Vagina (tissue), 2 donors: ENCODE measurements around the gene PLEKHH1. TPM values are rescaled to one million over a fixed set of nuclear protein-coding genes. Genes with fewer than 3 reads are reported as not detected.

ENCODE experiments used
- DNase-seq, 2 donors: peaks; one replicate each; pipeline ENCODE4 v3.0.0-alpha.2; 2017; ENCODE audit errors: extremely low spot score in 2 of 2
- H3K27ac ChIP-seq: fragments of 200-600 bp; sonication (generic); one replicate; pipeline ENCODE4 v1.5.1; 2019
- H3K27me3 ChIP-seq: fragments of 200-600 bp; sonication (generic); one replicate; pipeline ENCODE4 v1.5.1; 2019
- H3K36me3 ChIP-seq, 2 donors: fragments of 200-600 bp; sonication (generic); one replicate each; pipeline ENCODE4 v1.5.1; 2017 to 2019
- H3K4me1 ChIP-seq: fragments of 200-600 bp; sonication (generic); one replicate; pipeline ENCODE4 v1.5.1; 2019
- H3K4me3 ChIP-seq, 2 donors: fragments of 200-600 bp; sonication (generic); 1 replicate in 1 of 2; 2 replicates in 1 of 2; pipeline ENCODE4 v1.5.1; 2016 to 2019
- H3K9me3 ChIP-seq: fragments of 200-600 bp; sonication (generic); one replicate; pipeline ENCODE4 v1.5.1; 2019
- POLR2A ChIP-seq, 2 donors: fragments of 450-650 bp; IDR thresholded peaks; one replicate each; pipeline ENCODE4 v1.6.1; 2017; ENCODE audit warnings: antibody characterized with exemption in 2 of 2, mild to moderate bottlenecking in 2 of 2, moderate library complexity in 2 of 2
- POLR2AphosphoS5 ChIP-seq, 2 donors: sonication (generic); formaldehyde crosslinking; IDR thresholded peaks; one replicate each; pipeline ENCODE4 v1.9.0; 2017; ENCODE audit warnings: antibody characterized with exemption in 2 of 2, mild to moderate bottlenecking in 2 of 2, low read depth in 1 of 2; ENCODE audit not compliant: insufficient read depth in 1 of 2
- intact Hi-C: fragments of 100-400 bp; cut with DNase I; formaldehyde crosslinking; loops from one replicate; pipeline ENCODE4 v1.15.1; 2023
- total RNA-seq: library from RNA; depleted of rRNA; stranded (reverse); fragments of >200 nt; gene quantifications from one replicate; pipeline ENCODE4 v1.2.3, GENCODE V29; 2016
- TF ChIP-seq, protein P1 (sequence below), 3 experiments: fragments of 450-650 bp in 2 of 3; fragments of 200-600 bp in 1 of 3; sonication (generic) in 1 of 3; IDR thresholded peaks; one replicate each; pipeline ENCODE4 v1.5.1; 2017 to 2019; ENCODE audit warnings: antibody characterized with exemption in 3 of 3, mild to moderate bottlenecking in 2 of 3, moderate library complexity in 2 of 3

The PLEKHH1 gene
- total RNA-seq, 1 donor from 2014 or later: 2.5 TPM

DNA sequence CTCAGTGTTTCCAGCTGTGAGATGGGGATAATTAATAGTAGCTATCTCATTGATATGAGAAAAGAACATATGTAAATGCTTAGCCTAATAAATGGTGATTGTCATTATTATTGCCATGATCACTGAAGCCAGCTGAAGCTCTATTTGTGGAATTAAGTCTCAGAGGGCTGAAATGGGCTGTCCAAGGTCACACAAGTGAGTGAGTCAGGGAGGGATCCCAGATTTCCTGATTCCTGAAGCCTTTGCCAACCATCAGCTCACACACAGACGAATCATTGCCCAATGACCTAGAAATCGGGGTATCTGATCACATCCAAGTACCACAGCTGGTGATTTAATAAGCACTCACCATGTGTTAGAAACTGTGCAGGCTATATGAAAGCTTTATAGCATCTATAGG is 23.0 kb upstream of the PLEKHH1 start:
- no peak for DNase-seq
- intact Hi-C loops: no loop called here
- no peak for TF ChIP-seq POLR2AphosphoS5 (IDR thresholded peaks at IDR 0.05; ENCODE audit: insufficient read depth in 1 of 2, low read depth in 1 of 2)
- TF ChIP-seq POLR2A (IDR thresholded peaks at IDR 0.05): no peak
- TF ChIP-seq, protein P1, sequence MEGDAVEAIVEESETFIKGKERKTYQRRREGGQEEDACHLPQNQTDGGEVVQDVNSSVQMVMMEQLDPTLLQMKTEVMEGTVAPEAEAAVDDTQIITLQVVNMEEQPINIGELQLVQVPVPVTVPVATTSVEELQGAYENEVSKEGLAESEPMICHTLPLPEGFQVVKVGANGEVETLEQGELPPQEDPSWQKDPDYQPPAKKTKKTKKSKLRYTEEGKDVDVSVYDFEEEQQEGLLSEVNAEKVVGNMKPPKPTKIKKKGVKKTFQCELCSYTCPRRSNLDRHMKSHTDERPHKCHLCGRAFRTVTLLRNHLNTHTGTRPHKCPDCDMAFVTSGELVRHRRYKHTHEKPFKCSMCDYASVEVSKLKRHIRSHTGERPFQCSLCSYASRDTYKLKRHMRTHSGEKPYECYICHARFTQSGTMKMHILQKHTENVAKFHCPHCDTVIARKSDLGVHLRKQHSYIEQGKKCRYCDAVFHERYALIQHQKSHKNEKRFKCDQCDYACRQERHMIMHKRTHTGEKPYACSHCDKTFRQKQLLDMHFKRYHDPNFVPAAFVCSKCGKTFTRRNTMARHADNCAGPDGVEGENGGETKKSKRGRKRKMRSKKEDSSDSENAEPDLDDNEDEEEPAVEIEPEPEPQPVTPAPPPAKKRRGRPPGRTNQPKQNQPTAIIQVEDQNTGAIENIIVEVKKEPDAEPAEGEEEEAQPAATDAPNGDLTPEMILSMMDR (IDR thresholded peaks at IDR 0.05): no peak
- Histone ChIP-seq H3K27ac (no peak overlapping the region), H3K36me3 (no peaks in the 10 kb centered on the region), H3K27me3 (no peaks in the 10 kb centered on the region), H3K9me3 (no peaks in the 10 kb centered on the region), H3K4me3 (no peak overlapping the region), H3K4me1 (peaks cover 11% of the 10 kb centered on the region)

DNA sequence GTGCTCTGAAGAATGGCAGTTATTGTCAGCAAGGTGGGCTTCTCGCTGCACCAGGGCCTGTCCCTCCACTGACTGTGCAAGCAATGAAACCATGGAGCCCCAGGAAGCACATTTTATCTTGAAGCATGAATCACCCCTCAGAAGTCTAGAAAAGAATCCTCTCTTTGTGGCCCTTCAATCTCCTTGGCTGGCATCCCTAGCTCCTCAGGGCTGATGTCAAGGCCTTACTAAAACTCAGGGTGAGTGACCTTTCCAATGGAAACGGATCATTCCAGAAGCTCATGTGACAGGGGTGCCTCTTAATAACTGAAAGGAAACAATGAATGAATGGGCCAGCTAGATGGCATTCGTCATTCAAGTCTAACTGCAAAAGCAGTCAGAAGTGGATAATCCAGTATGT is 22.3 kb upstream of the PLEKHH1 start:
- no peak overlapping the region for H3K27ac ChIP-seq
- H3K9me3 ChIP-seq: no peaks in the 10 kb centered on the region
- no peaks in the 10 kb centered on the region for H3K27me3 ChIP-seq
- peaks cover 16% of the 10 kb centered on the region for H3K4me1 ChIP-seq
- TF ChIP-seq POLR2AphosphoS5 (IDR thresholded peaks at IDR 0.05; ENCODE audit: insufficient read depth in 1 of 2, low read depth in 1 of 2): no peak
- TF ChIP-seq, protein P1 (IDR thresholded peaks at IDR 0.05): no peak
- no peak for TF ChIP-seq POLR2A (IDR thresholded peaks at IDR 0.05)
- DNase-seq: no peak
- no peak overlapping the region for H3K4me3 ChIP-seq
- intact Hi-C loops: no loop called here
- H3K36me3 ChIP-seq: no peaks in the 10 kb centered on the region

DNA sequence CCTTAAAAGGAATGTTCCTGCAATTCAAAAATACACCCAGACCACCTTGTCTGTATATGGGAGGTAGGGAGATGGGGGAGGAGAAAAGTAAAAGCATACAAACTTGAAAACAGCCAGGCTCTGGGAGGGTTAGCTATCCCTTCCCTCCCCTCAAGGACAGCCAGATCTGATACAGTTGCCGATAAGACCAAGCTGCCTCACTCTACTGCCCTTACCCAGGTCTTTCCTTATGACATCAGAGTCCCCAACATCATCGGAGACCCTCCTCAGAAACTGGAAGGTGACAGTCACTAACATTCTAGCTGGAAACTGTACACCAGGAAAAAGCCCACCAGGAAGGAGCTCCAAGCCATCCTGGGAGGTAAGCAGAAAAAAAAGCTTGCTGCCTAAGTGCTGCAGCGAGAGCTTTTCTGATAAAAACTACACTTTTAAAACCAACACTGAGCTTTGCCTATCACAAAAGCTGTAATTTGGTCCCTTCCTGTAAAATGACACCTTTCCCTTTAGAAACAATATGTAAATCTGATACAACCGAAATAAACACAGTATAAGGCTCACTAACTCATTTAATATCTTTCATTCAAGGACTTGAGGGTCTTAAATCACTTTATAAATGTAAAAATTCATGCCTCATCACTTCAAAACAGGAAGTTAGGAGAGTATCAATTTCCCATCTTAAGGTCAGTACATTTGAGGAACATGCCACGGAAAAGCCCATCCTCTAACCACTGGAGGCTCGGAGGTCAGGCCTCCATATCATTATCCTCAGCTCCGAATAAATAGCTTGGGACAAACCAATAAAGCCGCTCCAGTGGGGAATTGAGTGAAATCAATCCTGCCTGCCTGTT is 20.4 kb upstream of the PLEKHH1 start:
- Histone ChIP-seq H3K9me3 (no peaks in the 10 kb centered on the region), H3K4me3 (no peak overlapping the region), H3K27me3 (no peaks in the 10 kb centered on the region), H3K4me1 (peaks cover 16% of the 10 kb centered on the region), H3K27ac (no peak overlapping the region), H3K36me3 (no peaks in the 10 kb centered on the region)
- no peak for TF ChIP-seq POLR2A (IDR thresholded peaks at IDR 0.05)
- TF ChIP-seq, protein P1 (IDR thresholded peaks at IDR 0.05): no peak
- TF ChIP-seq POLR2AphosphoS5 (IDR thresholded peaks at IDR 0.05; ENCODE audit: insufficient read depth in 1 of 2, low read depth in 1 of 2): no peak
- no peak for DNase-seq
- intact Hi-C loops: no loop called here

DNA sequence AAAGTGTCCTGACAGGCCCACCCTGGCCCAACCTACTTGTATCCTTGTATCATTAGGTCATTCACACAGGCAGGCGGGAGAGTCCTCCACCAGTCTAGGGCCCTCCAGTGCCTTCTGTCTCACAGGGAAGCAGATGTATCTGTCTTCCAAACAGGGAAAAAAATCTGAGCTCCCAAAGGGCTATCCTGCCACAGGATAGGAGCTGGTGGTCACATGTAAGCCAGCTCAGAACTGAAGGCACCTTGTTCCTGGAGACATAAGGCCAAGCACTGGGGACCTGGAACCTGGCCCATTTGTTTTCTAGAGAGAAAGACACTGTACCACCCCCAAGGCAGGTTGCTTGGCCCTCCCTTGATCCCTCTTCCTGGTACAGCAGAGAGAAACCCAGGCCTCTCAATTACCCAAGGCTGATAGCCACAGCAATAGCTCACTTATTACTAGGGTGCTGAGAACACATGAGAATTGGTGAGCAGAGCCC is 19.4 kb upstream of the PLEKHH1 start:
- TF ChIP-seq POLR2A (IDR thresholded peaks at IDR 0.05) (no peak), POLR2AphosphoS5 (IDR thresholded peaks at IDR 0.05; ENCODE audit: insufficient read depth in 1 of 2, low read depth in 1 of 2) (no peak)
- TF ChIP-seq, protein P1 (IDR thresholded peaks at IDR 0.05): no peak
- Histone ChIP-seq H3K4me1 (peaks cover 16% of the 10 kb centered on the region), H3K27me3 (no peaks in the 10 kb centered on the region), H3K9me3 (no peaks in the 10 kb centered on the region), H3K36me3 (no peaks in the 10 kb centered on the region), H3K4me3 (peak overlapping the region; percentile 75 to 86), H3K27ac (peak overlapping the region; percentile 68)
- no peak for DNase-seq
- intact Hi-C loops: no loop called here

DNA sequence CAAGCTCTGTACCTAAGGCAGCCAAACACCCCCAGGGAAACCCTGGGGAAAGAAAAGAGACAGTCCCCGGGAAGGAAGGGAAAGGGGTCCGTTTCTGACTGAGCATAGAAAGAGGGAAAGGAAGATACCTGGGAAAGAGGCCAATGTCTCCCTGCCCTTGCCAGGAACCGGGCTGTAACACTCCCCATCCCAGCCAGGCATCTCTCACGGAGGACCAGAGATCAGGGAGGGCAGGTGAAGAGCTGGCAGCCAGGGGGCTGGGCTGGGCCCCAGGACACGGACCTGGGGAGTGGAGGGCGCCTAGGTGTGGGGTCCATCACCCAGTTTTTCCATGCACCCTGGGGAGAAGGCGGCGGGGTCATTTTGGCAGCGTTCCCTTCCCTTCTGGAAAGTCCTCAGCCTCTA is 18.9 kb upstream of the PLEKHH1 start:
- peak overlapping the region; percentile 68 for H3K27ac ChIP-seq
- H3K27me3 ChIP-seq: no peaks in the 10 kb centered on the region

More for the DNA sequence above, 18.9 kb upstream of the PLEKHH1 start:
- intact Hi-C loops: no loop called here
- Histone ChIP-seq H3K9me3 (no peaks in the 10 kb centered on the region), H3K4me1 (peaks cover 16% of the 10 kb centered on the region), H3K36me3 (no peaks in the 10 kb centered on the region), H3K4me3 (peak overlapping the region; percentile 75 to 86)
- TF ChIP-seq, protein P1 (IDR thresholded peaks at IDR 0.05): no peak
- TF ChIP-seq POLR2A (IDR thresholded peaks at IDR 0.05): no peak
- no peak for TF ChIP-seq POLR2AphosphoS5 (IDR thresholded peaks at IDR 0.05; ENCODE audit: insufficient read depth in 1 of 2, low read depth in 1 of 2)
- no peak for DNase-seq
